Spleen (tissue), 11 donors: Measurements from ENCODE around the gene ARHGAP6. TPM values are rescaled to one million over a fixed set of nuclear protein-coding genes. Genes with fewer than 3 reads are reported as not detected.

Source experiments
- DNase-seq: peaks from one replicate; pipeline ENCODE4 v3.0.0-alpha.2; 2020
- H3K27ac ChIP-seq, 8 donors: fragments of 200-600 bp; sonication (generic) in 7 of 8; 1 replicate in 4 of 8; 2 replicates in 4 of 8; pipeline versions ENCODE4 v1.5.0 to v1.8.0; 2016 to 2021; ENCODE audit warnings: inconsistent platforms in 4 of 8, mild to moderate bottlenecking in 4 of 8, moderate library complexity in 1 of 8
- H3K27me3 ChIP-seq, 7 donors: fragments of 200-600 bp; sonication (generic) in 6 of 7; replicated peaks in 1 of 7; 1 replicate in 4 of 7; 2 replicates in 3 of 7; pipeline versions ENCODE4 v1.5.0 to v1.8.0; 2016 to 2021; ENCODE audit warnings: inconsistent platforms in 3 of 7, mild to moderate bottlenecking in 1 of 7
- H3K36me3 ChIP-seq, 6 donors: fragments of 200-600 bp; sonication (generic) in 5 of 6; 1 replicate in 4 of 6; 2 replicates in 2 of 6; pipeline versions ENCODE4 v1.5.0 to v1.8.0; 2016 to 2021; ENCODE audit warnings: inconsistent platforms in 2 of 6
- H3K4me1 ChIP-seq, 6 donors: fragments of 200-600 bp; sonication (generic) in 5 of 6; 1 replicate in 3 of 6; 2 replicates in 3 of 6; pipeline versions ENCODE4 v1.5.0 to v1.8.0; 2016 to 2021; ENCODE audit warnings: inconsistent platforms in 3 of 6
- H3K4me3 ChIP-seq, 8 donors: fragments of 200-600 bp; sonication (generic) in 7 of 8; 1 replicate in 4 of 8; 2 replicates in 4 of 8; pipeline versions ENCODE4 v1.5.0 to v1.8.0; 2016 to 2021; ENCODE audit warnings: inconsistent platforms in 4 of 8, mild to moderate bottlenecking in 4 of 8, moderate library complexity in 2 of 8
- H3K9me3 ChIP-seq, 8 donors: fragments of 200-600 bp; sonication (generic) in 7 of 8; 1 replicate in 4 of 8; 2 replicates in 4 of 8; pipeline versions ENCODE4 v1.5.0 to v1.8.0; 2016 to 2021; ENCODE audit warnings: inconsistent platforms in 4 of 8
- CTCF ChIP-seq, 11 experiments: fragments of 200-600 bp in 7 of 11; fragments of 450-650 bp in 4 of 11; sonication (generic) in 4 of 11; IDR thresholded peaks in 8 of 11; conservative IDR thresholded peaks in 3 of 11; 1 replicate in 7 of 11; 2 replicates in 4 of 11; pipeline versions ENCODE4 v1.4.0 to v1.8.0; 2016 to 2021; ENCODE audit warnings: antibody characterized with exemption in 11 of 11, inconsistent platforms in 4 of 11, mild to moderate bottlenecking in 1 of 11
- POLR2A ChIP-seq, 3 donors: fragments of 450-650 bp; IDR thresholded peaks; one replicate each; pipeline ENCODE4 v1.5.1; 2017; ENCODE audit warnings: antibody characterized with exemption in 3 of 3, mild to moderate bottlenecking in 1 of 3
- POLR2AphosphoS5 ChIP-seq, 3 donors: sonication (generic); formaldehyde crosslinking; IDR thresholded peaks; one replicate each; pipeline ENCODE4 v1.5.1; 2017; ENCODE audit warnings: antibody characterized with exemption in 3 of 3
- WGBS, 5 donors: extraction: QIAGEN DNeasy Blood & Tissue Kit in 3 of 5; methylation state at CpG; one replicate each; pipeline versions ENCODE4 v1.1.5 to v1.1.7; 2013 to 2018; 5-methylcytosine and 5-hydroxymethylcytosine counted together
- intact Hi-C: fragments of 100-400 bp; cut with DNase I; formaldehyde crosslinking; loops from one replicate; pipeline ENCODE4 v1.15.0; 2023; ENCODE audit warnings: low total_unique reads
- polyA plus RNA-seq, 3 donors: library from polyadenylated mRNA; stranded (reverse); fragments of 200-250 nt; gene quantifications; one replicate each; pipeline ENCODE4 v1.2.1, GENCODE V29; 2013
- total RNA-seq, 7 donors: library from RNA; depleted of rRNA in 3 of 7; stranded (reverse); fragments of >200 nt in 3 of 7; fragmentation: NEBNext Ultra II Directional in 4 of 7; extraction: Animal tissue kit (Norgen Biotek cat#: 25700) in 4 of 7; gene quantifications; one replicate each; pipeline versions ENCODE4 v1.1.0 to v1.2.1, GENCODE V29; 2016 to 2021
- donor health status: healthy with polysubstance abuse.
- donor health status: DM: no; HTN: no; CAD: no; lungs with moderate emphysema.
- donor health status: DM: no; HTN: no; CAD: no.
- donor health status: Bipolar disorder and iron deficiency.
- donor health status: healthy.
- donor health status: DM: no; HTN: no; CAD: no.
- donor health status: DM: yes; HTN: yes; CAD: no.

ARHGAP6 gene
- total and polyA plus RNA-seq, 10 donors = 2.0 to 20.8 (median 12.7) TPM

DNA sequence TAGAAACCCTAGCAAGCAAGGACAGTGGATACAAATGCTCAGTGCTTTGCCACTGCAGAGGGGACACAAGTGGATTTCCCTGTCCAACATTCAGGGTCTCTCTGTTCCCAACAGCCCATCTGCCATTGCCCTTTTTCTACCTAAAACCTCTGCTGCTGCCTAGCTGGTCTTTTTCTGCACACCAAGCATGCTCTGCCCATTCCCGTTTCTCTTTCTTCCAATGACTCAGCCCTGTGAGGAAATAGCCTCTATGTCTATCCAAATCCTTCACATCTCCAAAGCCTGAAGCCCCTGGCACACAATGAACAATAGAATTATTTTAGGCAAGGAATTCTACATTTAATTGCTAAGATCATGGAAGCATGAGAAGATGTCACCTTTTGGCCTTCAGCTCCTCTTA, 378.2 kb downstream of the ARHGAP6 start:
- Histone ChIP-seq H3K4me1 (no peaks in the 10 kb centered on the region), H3K36me3 (no peaks in the 10 kb centered on the region), H3K27ac (no peak overlapping the region), H3K4me3 (no peak overlapping the region), H3K27me3 (no peaks in the 10 kb centered on the region), H3K9me3 (no peaks in the 10 kb centered on the region)
- intact Hi-C loops = no loop called here
- WGBS, 5 donors = 67 to 89% (median 77%) methylated on average over 1 of the region's 1 CpG
- TF ChIP-seq POLR2A (IDR thresholded peaks at IDR 0.05) (no peak), CTCF (IDR thresholded peaks at IDR 0.05 in 8 of 11, conservative IDR thresholded peaks at IDR 0.05 in 3 of 11) (no peak), POLR2AphosphoS5 (IDR thresholded peaks at IDR 0.05) (no peak)
- DNase-seq = no peak

DNA sequence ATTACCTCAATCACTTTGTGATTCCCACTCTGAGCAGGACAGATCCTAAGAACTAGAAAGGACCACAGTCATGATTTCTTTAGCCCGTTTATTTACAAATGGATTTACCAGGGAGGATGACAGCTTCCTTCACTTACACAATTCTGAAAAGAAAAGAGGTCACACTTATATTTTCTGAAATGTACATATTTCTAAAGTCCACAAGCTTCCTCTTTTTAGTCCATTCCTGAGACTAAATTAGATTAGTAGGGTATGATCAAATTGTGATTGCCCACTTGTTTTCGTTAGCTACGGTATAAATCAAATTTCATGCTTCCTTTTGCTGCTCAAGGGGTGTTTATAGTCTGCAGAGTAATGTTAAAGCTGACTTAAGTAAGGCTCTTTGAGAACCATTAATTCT, 380.1 kb downstream of the ARHGAP6 start:
- TF ChIP-seq CTCF (IDR thresholded peaks at IDR 0.05 in 8 of 11, conservative IDR thresholded peaks at IDR 0.05 in 3 of 11) (no peak), POLR2A (IDR thresholded peaks at IDR 0.05) (no peak), POLR2AphosphoS5 (IDR thresholded peaks at IDR 0.05) (no peak)
- no peaks in the 10 kb centered on the region for H3K4me1 ChIP-seq
- no peak overlapping the region for H3K27ac ChIP-seq
- H3K9me3 ChIP-seq = no peaks in the 10 kb centered on the region
- no peak for DNase-seq
- intact Hi-C loops = no loop called here
- no peak overlapping the region for H3K4me3 ChIP-seq
- 23 to 66% (median 46%) methylated on average over 3 of the region's 3 CpGs for WGBS, 5 donors
- H3K36me3 ChIP-seq = no peaks in the 10 kb centered on the region
- H3K27me3 ChIP-seq = no peaks in the 10 kb centered on the region

GRCh38 chrX:11282043-11282442, 383.7 kb downstream of the ARHGAP6 start:
- TF ChIP-seq POLR2AphosphoS5 (IDR thresholded peaks at IDR 0.05) = no peak
- Histone ChIP-seq H3K4me1 (no peaks in the 10 kb centered on the region), H3K27me3 (no peaks in the 10 kb centered on the region), H3K27ac (no peak overlapping the region), H3K9me3 (no peaks in the 10 kb centered on the region), H3K4me3 (no peak overlapping the region), H3K36me3 (no peaks in the 10 kb centered on the region)
- DNase-seq = no peak
- 39 to 83% (median 59%) methylated on average over 2 of the region's 2 CpGs for WGBS, 5 donors
- intact Hi-C loops = no loop called here

- Histone ChIP-seq H3K27me3 (no peaks in the 10 kb centered on the region), H3K36me3 (no peaks in the 10 kb centered on the region), H3K4me3 (no peak overlapping the region), H3K4me1 (no peaks in the 10 kb centered on the region), H3K9me3 (no peaks in the 10 kb centered on the region), H3K27ac (no peak overlapping the region)
- DNase-seq = no peak
- TF ChIP-seq POLR2A (IDR thresholded peaks at IDR 0.05) = no peak
- no peak for TF ChIP-seq POLR2AphosphoS5 (IDR thresholded peaks at IDR 0.05)
- no peak for TF ChIP-seq CTCF (IDR thresholded peaks at IDR 0.05 in 8 of 11, conservative IDR thresholded peaks at IDR 0.05 in 3 of 11)
- 47 to 96% (median 71%) methylated on average over 1 of the region's 1 CpG for WGBS, 5 donors
- intact Hi-C loops = no loop called here
These were observed 392.2 kb downstream of the ARHGAP6 start for GRCh38 chrX:11273544-11273943.

DNA sequence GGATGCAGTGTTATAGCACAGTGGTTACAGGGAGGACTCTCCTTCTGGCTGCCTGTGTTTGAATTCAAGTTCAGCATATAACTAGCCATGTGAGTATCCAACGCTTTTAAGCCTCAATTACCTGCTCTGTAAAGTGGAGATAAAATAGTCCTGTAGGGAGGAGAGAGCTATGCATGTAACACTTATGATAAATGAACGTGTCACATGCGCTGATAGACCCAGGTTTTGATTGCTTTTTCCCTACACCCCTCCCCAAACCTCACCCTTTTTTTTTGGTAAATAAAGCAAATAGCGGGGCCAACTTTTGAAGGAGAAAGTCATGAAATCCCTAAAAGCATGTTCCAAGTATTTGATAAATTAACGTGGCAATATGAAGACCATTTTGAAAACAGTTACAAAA, 392.9 kb downstream of the ARHGAP6 start:
- TF ChIP-seq POLR2AphosphoS5 (IDR thresholded peaks at IDR 0.05) = no peak
- TF ChIP-seq POLR2A (IDR thresholded peaks at IDR 0.05) = no peak
- TF ChIP-seq CTCF (IDR thresholded peaks at IDR 0.05 in 8 of 11, conservative IDR thresholded peaks at IDR 0.05 in 3 of 11) = no peak
- WGBS, 5 donors = 64 to 93% (median 89%) methylated on average over 5 of the region's 5 CpGs
- H3K36me3 ChIP-seq = no peaks in the 10 kb centered on the region
- H3K4me1 ChIP-seq = no peaks in the 10 kb centered on the region
- intact Hi-C loops = no loop called here
- no peak for DNase-seq
- H3K9me3 ChIP-seq = no peaks in the 10 kb centered on the region
- H3K27ac ChIP-seq = peak overlapping the region in 1 of 8 donors; percentile 7
- no peaks in the 10 kb centered on the region for H3K27me3 ChIP-seq
- no peak overlapping the region for H3K4me3 ChIP-seq
